ENCODE measurements around the gene CCDC106.

GRCh38 chr19:55668603-55669348, 20.8 kb downstream of the CCDC106 start:
- TF ChIP-seq CTCF (tag by site-specific recombination; IDR thresholded peaks at IDR 0.05) = no peak
- no peak for TF ChIP-seq REST (tag by site-specific recombination; IDR thresholded peaks at IDR 0.05)
- no peak for TF ChIP-seq EGR2 (tag by site-specific recombination; IDR thresholded peaks at IDR 0.05; ENCODE audit: low read depth)
- no peak for TF ChIP-seq ZNF280C (tag by site-specific recombination; IDR thresholded peaks at IDR 0.05)
- no peak for TF ChIP-seq SCRT2 (tag by site-specific recombination; IDR thresholded peaks at IDR 0.05)
- no peak for TF ChIP-seq KLF1 (tag by site-specific recombination; IDR thresholded peaks at IDR 0.05)
- no peak for TF ChIP-seq ZNF350 (tag by site-specific recombination; IDR thresholded peaks at IDR 0.05)
- no peak for TF ChIP-seq ATF2 (tag by site-specific recombination; IDR thresholded peaks at IDR 0.05; ENCODE audit: low read depth)
- no peak for TF ChIP-seq PRDM10 (tag by site-specific recombination; IDR thresholded peaks at IDR 0.05)
- no peak for TF ChIP-seq ZNF274 (IDR thresholded peaks at IDR 0.05; ENCODE audit: low read length)
- TF ChIP-seq ZNF274 (tag by site-specific recombination; IDR thresholded peaks at IDR 0.05; ENCODE audit: borderline replicate concordance) = no peak
